ENCODE measurements around the gene SLC35F2.

The SLC35F2 gene

GRCh38 chr11:107804211-107804610, 54.4 kb downstream of the SLC35F2 start:
- DNase-seq (ENCODE audit: low read depth, low spot score) = no peak
- Histone ChIP-seq H3K9me3 (ENCODE audit: insufficient read depth, low read length) (no peaks in the 10 kb centered on the region), H3K9ac (ENCODE audit: insufficient read length, low read depth) (no peak overlapping the region), H3K4me1 (ENCODE audit: insufficient read depth, insufficient read length) (no peaks in the 10 kb centered on the region), H3K4me3 (ENCODE audit: insufficient read length, low read depth) (no peak overlapping the region), H3K36me3 (ENCODE audit: insufficient read depth, insufficient read length, low read length) (peaks cover 26% of the 10 kb centered on the region), H3K27me3 (ENCODE audit: insufficient read depth, insufficient read length) (no peaks in the 10 kb centered on the region)
- TF ChIP-seq YY1 (IDR thresholded peaks at IDR 0.05; ENCODE audit: insufficient read depth, insufficient read length) (no peak), SUZ12 (IDR thresholded peaks at IDR 0.05; ENCODE audit: extremely low read depth, insufficient read depth, insufficient read length) (no peak), ZNF274 (IDR thresholded peaks at IDR 0.05; ENCODE audit: low read depth, low read length) (no peak)

GRCh38 chr11:107801641-107802040, 56.9 kb downstream of the SLC35F2 start:
- no peak for DNase-seq (ENCODE audit: low read depth, low spot score)
- Histone ChIP-seq H3K4me3 (ENCODE audit: insufficient read length, low read depth) (no peak overlapping the region), H3K36me3 (ENCODE audit: insufficient read depth, insufficient read length, low read length) (peaks cover 22% of the 10 kb centered on the region), H3K9ac (ENCODE audit: insufficient read length, low read depth) (no peak overlapping the region), H3K27me3 (ENCODE audit: insufficient read depth, insufficient read length) (no peaks in the 10 kb centered on the region), H3K4me1 (ENCODE audit: insufficient read depth, insufficient read length) (no peaks in the 10 kb centered on the region), H3K9me3 (ENCODE audit: insufficient read depth, low read length) (no peaks in the 10 kb centered on the region)
- TF ChIP-seq SUZ12 (IDR thresholded peaks at IDR 0.05; ENCODE audit: extremely low read depth, insufficient read depth, insufficient read length) (no peak), ZNF274 (IDR thresholded peaks at IDR 0.05; ENCODE audit: low read depth, low read length) (no peak), YY1 (IDR thresholded peaks at IDR 0.05; ENCODE audit: insufficient read depth, insufficient read length) (no peak)

DNA sequence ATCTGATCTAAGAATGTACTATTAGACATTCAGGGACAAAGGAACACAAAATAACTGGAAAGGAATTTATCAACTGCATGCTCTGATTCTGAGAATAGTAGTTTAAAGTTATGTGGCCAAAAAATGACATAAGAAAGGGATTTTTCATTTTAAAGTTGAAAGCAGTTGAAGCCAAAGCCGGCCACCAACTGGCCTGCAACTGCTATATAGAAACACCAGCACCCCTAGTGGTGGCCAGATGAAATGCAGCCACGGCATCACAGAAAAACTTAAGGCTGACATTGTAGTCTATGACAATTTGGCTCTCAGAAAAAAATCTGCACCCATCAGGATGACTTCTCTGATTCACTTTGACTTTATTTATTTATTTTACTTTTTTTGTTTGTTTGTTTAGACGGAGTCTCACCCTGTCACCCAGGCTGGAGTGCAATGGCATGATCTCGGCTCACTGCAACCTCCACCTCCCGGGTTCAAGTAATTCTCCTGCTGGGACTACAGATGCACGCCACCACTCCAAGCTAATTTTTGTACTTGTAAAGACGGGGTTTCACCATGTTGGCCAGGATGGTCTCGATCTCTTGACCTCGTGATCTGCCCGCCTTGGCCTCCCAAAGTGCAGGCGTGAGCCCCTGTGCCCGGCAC, 59.2 kb downstream of the SLC35F2 start:
- no peaks in the 10 kb centered on the region for H3K9me3 ChIP-seq (ENCODE audit: insufficient read depth, low read length)
- DNase-seq (ENCODE audit: low read depth, low spot score) = peak; percentile 42
- H3K27me3 ChIP-seq (ENCODE audit: insufficient read depth, insufficient read length) = no peaks in the 10 kb centered on the region
- no peaks in the 10 kb centered on the region for H3K4me1 ChIP-seq (ENCODE audit: insufficient read depth, insufficient read length)
- H3K9ac ChIP-seq (ENCODE audit: insufficient read length, low read depth) = no peak overlapping the region
- peaks cover 9% of the 10 kb centered on the region for H3K36me3 ChIP-seq (ENCODE audit: insufficient read depth, insufficient read length, low read length)
- no peak for TF ChIP-seq ZNF274 (IDR thresholded peaks at IDR 0.05; ENCODE audit: low read depth, low read length)
- no peak for TF ChIP-seq YY1 (IDR thresholded peaks at IDR 0.05; ENCODE audit: insufficient read depth, insufficient read length)
- no peak for TF ChIP-seq SUZ12 (IDR thresholded peaks at IDR 0.05; ENCODE audit: extremely low read depth, insufficient read depth, insufficient read length)
- H3K4me3 ChIP-seq (ENCODE audit: insufficient read length, low read depth) = no peak overlapping the region

- H3K27me3 ChIP-seq (ENCODE audit: insufficient read depth, insufficient read length) = no peaks in the 10 kb centered on the region
- DNase-seq (ENCODE audit: low read depth, low spot score) = no peak
- H3K9me3 ChIP-seq (ENCODE audit: insufficient read depth, low read length) = no peaks in the 10 kb centered on the region
- H3K9ac ChIP-seq (ENCODE audit: insufficient read length, low read depth) = no peak overlapping the region
- H3K4me3 ChIP-seq (ENCODE audit: insufficient read length, low read depth) = no peak overlapping the region
- H3K36me3 ChIP-seq (ENCODE audit: insufficient read depth, insufficient read length, low read length) = peaks cover 14% of the 10 kb centered on the region
- no peak for TF ChIP-seq YY1 (IDR thresholded peaks at IDR 0.05; ENCODE audit: insufficient read depth, insufficient read length)
- TF ChIP-seq ZNF274 (IDR thresholded peaks at IDR 0.05; ENCODE audit: low read depth, low read length) = no peak
- no peak for TF ChIP-seq SUZ12 (IDR thresholded peaks at IDR 0.05; ENCODE audit: extremely low read depth, insufficient read depth, insufficient read length)
- H3K4me1 ChIP-seq (ENCODE audit: insufficient read depth, insufficient read length) = peaks cover 2% of the 10 kb centered on the region
Measured at GRCh38 chr11:107792049-107792443, 66.5 kb downstream of the SLC35F2 start.

DNA sequence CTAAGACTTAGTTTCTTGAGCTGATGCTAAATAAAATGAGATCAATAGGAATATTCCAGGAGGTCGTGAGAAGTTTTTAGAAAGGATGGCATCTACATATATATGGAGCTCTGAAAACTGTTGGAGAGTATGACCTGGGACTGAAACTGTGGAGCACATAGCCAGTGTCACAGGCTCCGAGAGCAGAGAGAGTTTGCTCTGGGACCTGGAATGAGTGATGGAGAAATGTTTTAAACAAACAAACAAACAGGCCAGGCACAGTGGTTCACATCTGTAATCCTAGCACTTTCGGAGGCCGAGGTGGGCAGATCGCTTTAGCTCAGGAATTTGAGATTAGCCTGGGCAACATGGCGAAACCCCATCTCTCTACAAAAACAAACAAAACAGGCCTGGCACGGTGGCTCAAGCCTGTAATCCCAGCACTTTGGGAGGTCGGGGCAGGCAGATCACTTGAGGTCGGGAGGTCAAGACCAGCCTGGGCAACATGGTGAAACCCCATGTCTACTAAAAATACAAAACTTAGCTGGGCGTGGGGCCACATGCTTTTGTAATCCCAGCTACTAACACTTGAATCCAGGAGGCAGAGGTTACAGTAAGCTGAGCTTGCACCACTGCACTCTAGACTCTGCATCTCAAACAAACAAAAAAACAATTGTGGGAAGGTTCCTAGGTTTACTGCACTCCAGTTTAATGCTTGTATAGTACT, 67.1 kb downstream of the SLC35F2 start:
- no peak for DNase-seq (ENCODE audit: low read depth, low spot score)
- H3K4me3 ChIP-seq (ENCODE audit: insufficient read length, low read depth) = no peak overlapping the region
- TF ChIP-seq ZNF274 (IDR thresholded peaks at IDR 0.05; ENCODE audit: low read depth, low read length) = no peak
- no peak for TF ChIP-seq SUZ12 (IDR thresholded peaks at IDR 0.05; ENCODE audit: extremely low read depth, insufficient read depth, insufficient read length)
- peaks cover 14% of the 10 kb centered on the region for H3K36me3 ChIP-seq (ENCODE audit: insufficient read depth, insufficient read length, low read length)
- H3K4me1 ChIP-seq (ENCODE audit: insufficient read depth, insufficient read length) = peaks cover 2% of the 10 kb centered on the region
- H3K9me3 ChIP-seq (ENCODE audit: insufficient read depth, low read length) = no peaks in the 10 kb centered on the region
- H3K27me3 ChIP-seq (ENCODE audit: insufficient read depth, insufficient read length) = no peaks in the 10 kb centered on the region
- H3K9ac ChIP-seq (ENCODE audit: insufficient read length, low read depth) = no peak overlapping the region

- Histone ChIP-seq H3K9ac (ENCODE audit: insufficient read length, low read depth) (no peak overlapping the region), H3K4me3 (ENCODE audit: insufficient read length, low read depth) (no peak overlapping the region), H3K4me1 (ENCODE audit: insufficient read depth, insufficient read length) (peaks cover 2% of the 10 kb centered on the region), H3K36me3 (ENCODE audit: insufficient read depth, insufficient read length, low read length) (peaks cover 14% of the 10 kb centered on the region), H3K27me3 (ENCODE audit: insufficient read depth, insufficient read length) (no peaks in the 10 kb centered on the region), H3K9me3 (ENCODE audit: insufficient read depth, low read length) (no peaks in the 10 kb centered on the region)
- DNase-seq (ENCODE audit: low read depth, low spot score) = no peak
- no peak for TF ChIP-seq SUZ12 (IDR thresholded peaks at IDR 0.05; ENCODE audit: extremely low read depth, insufficient read depth, insufficient read length)
- no peak for TF ChIP-seq ZNF274 (IDR thresholded peaks at IDR 0.05; ENCODE audit: low read depth, low read length)
- TF ChIP-seq YY1 (IDR thresholded peaks at IDR 0.05; ENCODE audit: insufficient read depth, insufficient read length) = no peak
Measured at GRCh38 chr11:107789767-107790166, 68.8 kb downstream of the SLC35F2 start.

GRCh38 chr11:107787733-107788132, 70.9 kb downstream of the SLC35F2 start:
- Histone ChIP-seq H3K9ac (ENCODE audit: insufficient read length, low read depth) (no peak overlapping the region), H3K4me1 (ENCODE audit: insufficient read depth, insufficient read length) (peaks cover 2% of the 10 kb centered on the region), H3K27me3 (ENCODE audit: insufficient read depth, insufficient read length) (no peaks in the 10 kb centered on the region), H3K36me3 (ENCODE audit: insufficient read depth, insufficient read length, low read length) (peaks cover 6% of the 10 kb centered on the region), H3K4me3 (ENCODE audit: insufficient read length, low read depth) (no peak overlapping the region), H3K9me3 (ENCODE audit: insufficient read depth, low read length) (no peaks in the 10 kb centered on the region)
- TF ChIP-seq ZNF274 (IDR thresholded peaks at IDR 0.05; ENCODE audit: low read depth, low read length) (no peak), SUZ12 (IDR thresholded peaks at IDR 0.05; ENCODE audit: extremely low read depth, insufficient read depth, insufficient read length) (no peak), YY1 (IDR thresholded peaks at IDR 0.05; ENCODE audit: insufficient read depth, insufficient read length) (no peak)
- DNase-seq (ENCODE audit: low read depth, low spot score) = peak; percentile 36

Measured in NT2/D1 (cell line).